Right atrium auricular region (tissue), 2 donors: ENCODE results near the gene RGMA. TPM values are rescaled to one million over a fixed set of nuclear protein-coding genes. Genes with fewer than 3 reads are reported as not detected.

Experiments used
- DNase-seq: peaks from one replicate; pipeline ENCODE4 v3.0.0-alpha.2; 2019; ENCODE audit warnings: low spot score
- H3K27ac ChIP-seq, 2 donors: fragments of 200-600 bp; sonication (generic); 1 replicate in 1 of 2; 2 replicates in 1 of 2; pipeline ENCODE4 v1.5.1; 2016 to 2019
- H3K27me3 ChIP-seq, 2 donors: fragments of 200-600 bp; sonication (generic); one replicate each; pipeline versions ENCODE4 v1.5.1 to v1.6.0; 2017 to 2019
- H3K36me3 ChIP-seq: fragments of 200-600 bp; sonication (generic); one replicate; pipeline ENCODE4 v1.5.1; 2016
- H3K4me1 ChIP-seq, 2 donors: fragments of 200-600 bp; sonication (generic); one replicate each; pipeline versions ENCODE4 v1.5.1 to v1.6.0; 2017 to 2019
- H3K4me3 ChIP-seq, 2 donors: fragments of 200-600 bp; sonication (generic); 1 replicate in 1 of 2; 2 replicates in 1 of 2; pipeline ENCODE4 v1.5.1; 2017 to 2019; ENCODE audit warnings: mild to moderate bottlenecking in 1 of 2, moderate library complexity in 1 of 2
- H3K9me3 ChIP-seq, 2 donors: fragments of 200-600 bp; sonication (generic); one replicate each; pipeline ENCODE4 v1.5.1; 2019
- total RNA-seq, 2 donors: library from RNA; depleted of rRNA; stranded (reverse); fragments of >200 nt; gene quantifications; one replicate each; pipeline ENCODE4 v1.1.0, GENCODE V29; 2016
- TF ChIP-seq, protein P1 (sequence below), 2 donors: fragments of 200-600 bp; sonication (generic); IDR thresholded peaks; one replicate each; pipeline ENCODE4 v1.5.1; 2019; ENCODE audit warnings: antibody characterized with exemption in 2 of 2

RGMA gene
- total RNA-seq, 2 donors from 2014 or later: 7.2 to 9.9 TPM

DNA sequence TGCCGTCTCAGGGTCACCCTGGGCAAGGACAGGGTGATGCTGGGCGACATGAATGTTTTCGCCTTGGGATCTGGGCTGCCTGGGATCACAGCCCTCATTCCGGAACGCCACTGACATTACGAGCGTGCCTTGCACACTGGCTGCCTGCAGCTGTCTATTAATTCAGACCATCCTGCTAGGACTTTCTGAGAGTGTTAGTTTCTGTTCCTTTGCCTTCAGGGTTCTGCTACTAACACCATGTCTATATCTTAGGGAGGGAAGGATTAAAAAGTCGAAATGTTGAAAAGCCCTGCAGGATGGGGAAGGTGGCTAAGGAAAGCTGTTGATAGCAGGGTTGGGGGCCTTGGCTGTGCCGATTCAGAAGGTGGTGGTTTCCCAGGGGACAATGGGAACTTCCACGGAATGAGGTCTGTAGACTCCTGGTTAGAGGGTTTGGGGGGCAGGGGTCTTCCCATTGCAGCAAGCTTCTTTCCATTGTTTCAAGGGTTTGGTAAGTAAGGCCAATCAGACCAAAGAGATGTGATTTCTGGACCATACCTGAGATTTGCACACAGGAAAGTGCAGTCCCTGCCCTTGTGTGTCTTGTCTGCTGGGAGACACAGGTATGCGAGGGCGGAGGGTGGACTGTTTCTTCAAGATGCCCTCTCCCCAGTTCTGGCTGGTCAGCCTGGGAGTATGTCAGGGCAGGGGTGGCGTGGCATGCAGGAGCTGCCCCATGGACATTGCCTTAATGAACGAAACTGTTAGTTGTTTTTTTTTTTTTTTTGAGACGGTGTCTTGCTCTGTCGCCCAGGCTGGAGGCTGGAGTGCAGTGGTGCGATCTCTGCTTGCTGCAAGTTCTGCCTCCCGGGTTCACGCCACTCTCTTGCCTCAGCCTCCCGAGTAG is 50.9 kb downstream of the RGMA start:
- no peak overlapping the region for H3K27ac ChIP-seq
- TF ChIP-seq, protein P1, sequence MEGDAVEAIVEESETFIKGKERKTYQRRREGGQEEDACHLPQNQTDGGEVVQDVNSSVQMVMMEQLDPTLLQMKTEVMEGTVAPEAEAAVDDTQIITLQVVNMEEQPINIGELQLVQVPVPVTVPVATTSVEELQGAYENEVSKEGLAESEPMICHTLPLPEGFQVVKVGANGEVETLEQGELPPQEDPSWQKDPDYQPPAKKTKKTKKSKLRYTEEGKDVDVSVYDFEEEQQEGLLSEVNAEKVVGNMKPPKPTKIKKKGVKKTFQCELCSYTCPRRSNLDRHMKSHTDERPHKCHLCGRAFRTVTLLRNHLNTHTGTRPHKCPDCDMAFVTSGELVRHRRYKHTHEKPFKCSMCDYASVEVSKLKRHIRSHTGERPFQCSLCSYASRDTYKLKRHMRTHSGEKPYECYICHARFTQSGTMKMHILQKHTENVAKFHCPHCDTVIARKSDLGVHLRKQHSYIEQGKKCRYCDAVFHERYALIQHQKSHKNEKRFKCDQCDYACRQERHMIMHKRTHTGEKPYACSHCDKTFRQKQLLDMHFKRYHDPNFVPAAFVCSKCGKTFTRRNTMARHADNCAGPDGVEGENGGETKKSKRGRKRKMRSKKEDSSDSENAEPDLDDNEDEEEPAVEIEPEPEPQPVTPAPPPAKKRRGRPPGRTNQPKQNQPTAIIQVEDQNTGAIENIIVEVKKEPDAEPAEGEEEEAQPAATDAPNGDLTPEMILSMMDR (IDR thresholded peaks at IDR 0.05): no peak
- no peak for DNase-seq
- H3K4me3 ChIP-seq: no peak overlapping the region
- H3K4me1 ChIP-seq: peaks cover 0 to 6% of the 10 kb centered on the region in 2 donors
- no peaks in the 10 kb centered on the region for H3K36me3 ChIP-seq
- H3K9me3 ChIP-seq: no peaks in the 10 kb centered on the region
- H3K27me3 ChIP-seq: no peaks in the 10 kb centered on the region

DNA sequence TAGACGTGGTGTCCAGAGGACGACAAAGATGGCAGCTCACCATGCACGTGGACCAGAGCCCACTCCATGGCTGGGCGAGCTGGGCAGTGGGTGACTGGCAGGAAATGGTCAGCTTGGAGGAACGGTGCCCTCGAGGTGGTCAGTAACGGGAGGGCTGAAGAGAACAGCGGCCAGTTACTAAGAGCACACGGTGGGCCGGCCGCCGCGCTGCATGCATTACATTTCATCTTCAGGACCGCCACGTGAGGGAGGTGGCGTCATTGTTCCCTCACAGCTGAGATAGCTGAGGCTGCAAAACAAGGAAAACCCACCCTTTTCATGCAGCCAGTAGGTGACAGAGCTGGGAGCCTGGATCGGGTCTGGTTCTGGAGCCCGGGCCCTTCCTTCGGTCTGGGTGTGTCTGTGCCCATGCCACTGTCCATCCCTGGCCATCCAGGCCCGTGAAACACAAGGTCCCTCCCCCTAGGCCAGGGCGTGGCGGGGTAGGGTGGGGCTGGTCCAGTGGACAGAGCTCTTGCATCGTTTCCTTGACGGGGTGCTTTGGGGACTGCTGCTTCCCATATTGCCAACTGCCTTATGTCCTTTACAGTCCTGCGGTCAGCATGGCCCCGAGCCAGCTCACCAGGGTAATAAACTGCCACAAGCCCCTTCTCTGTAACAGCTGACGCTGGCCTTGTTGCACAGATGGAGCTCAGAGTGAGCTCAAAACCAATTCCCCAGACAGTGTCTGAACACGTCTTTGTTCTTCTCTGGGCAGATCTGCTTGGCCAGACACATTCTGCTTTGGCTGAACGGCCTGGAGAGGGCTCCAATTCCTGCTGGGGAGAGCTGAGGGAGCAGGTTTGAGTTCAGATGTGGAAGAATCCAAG is 51.8 kb downstream of the RGMA start:
- Histone ChIP-seq H3K4me1 (peaks cover 0 to 6% of the 10 kb centered on the region in 2 donors), H3K4me3 (no peak overlapping the region), H3K36me3 (no peaks in the 10 kb centered on the region), H3K9me3 (no peaks in the 10 kb centered on the region), H3K27me3 (no peaks in the 10 kb centered on the region), H3K27ac (peak overlapping the region in 1 of 2 donors; percentile 42)
- TF ChIP-seq, protein P1 (IDR thresholded peaks at IDR 0.05): peak in 1 of 2 donors; percentile 34
- DNase-seq: peak; percentile 74

DNA sequence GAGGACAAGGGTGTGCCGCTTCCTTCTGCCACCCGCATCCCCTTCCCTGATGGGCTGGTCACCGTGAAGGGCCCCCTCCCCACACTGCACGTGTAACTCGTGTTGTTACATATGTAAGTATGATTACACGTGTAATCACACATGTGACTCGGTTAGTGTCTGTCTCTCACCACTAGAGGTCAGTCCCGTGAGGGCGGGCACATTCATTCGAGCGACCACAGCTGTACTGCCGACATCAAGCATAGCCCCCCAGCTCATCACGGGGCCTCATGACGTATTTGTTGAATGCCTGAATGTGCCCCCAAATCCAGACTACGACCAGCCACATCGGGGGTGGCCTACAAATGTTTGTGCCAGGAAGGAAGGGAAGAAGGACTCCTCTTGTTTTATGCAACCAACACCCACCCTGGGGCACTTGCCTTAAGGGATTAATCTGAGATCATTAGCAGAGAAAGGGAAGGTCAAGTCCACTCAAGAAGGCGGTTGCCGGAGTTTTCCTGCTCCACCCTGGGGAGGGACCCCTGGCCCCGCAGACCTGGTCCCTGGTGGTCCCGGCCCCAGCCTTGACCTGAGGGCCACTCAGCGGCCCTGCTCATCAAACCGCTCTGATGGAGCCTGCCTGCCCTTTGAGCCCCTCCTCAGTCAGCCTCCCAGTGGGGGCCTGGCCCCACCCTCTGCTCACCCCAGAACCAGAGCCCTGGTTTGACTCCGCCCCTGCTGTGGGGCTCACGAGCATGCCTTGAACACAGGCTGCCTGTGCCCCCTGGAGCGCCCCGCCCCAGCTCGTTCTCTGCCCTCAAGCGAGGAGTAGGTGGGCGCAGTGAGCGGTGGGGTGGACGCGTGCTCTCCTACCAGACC is 52.8 kb downstream of the RGMA start:
- no peak for DNase-seq
- H3K27me3 ChIP-seq: no peaks in the 10 kb centered on the region
- no peaks in the 10 kb centered on the region for H3K9me3 ChIP-seq
- peaks cover 0 to 6% of the 10 kb centered on the region in 2 donors for H3K4me1 ChIP-seq
- TF ChIP-seq, protein P1 (IDR thresholded peaks at IDR 0.05): peak in 1 of 2 donors; percentile 63
- no peak overlapping the region for H3K27ac ChIP-seq
- H3K4me3 ChIP-seq: no peak overlapping the region
- no peaks in the 10 kb centered on the region for H3K36me3 ChIP-seq

DNA sequence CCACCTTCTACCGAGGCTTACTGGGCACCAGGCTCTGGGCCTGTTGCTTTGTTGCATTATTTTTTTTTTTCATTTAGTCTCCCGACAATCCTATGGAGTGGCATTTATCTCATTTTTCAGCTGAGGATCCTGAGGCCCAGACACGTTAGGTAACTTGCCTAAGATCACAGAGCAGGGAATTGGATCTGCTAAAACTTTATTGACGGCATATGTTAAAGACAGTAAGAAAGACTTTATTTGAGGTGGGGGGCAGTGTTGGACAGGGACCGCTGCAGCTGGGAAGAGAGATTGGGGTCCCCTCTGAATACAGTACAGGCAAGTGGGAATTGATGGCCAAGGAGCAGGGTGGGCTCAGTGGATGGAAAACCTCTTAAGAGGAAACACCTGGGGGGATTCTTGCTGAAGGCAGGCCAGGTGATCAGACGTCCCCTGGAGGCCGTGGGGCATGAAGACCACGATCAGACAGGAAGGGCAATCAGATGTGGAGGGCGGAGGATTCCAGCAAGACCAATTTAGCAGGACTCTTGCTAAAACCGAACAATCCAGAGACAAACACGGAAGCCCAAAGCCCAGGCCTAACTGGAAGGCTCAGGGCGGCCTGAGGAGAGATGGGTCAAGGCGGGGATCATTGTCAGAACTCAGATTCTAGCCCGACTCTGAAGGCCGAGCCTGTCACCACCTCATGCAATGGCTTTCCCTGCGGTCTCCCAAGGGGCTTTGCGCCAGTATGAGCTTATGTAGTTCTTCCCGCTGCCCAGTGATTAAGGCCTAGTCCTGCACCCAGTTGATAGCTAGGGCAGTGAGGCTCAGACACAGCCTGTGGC is 53.7 kb downstream of the RGMA start:
- no peak overlapping the region for H3K27ac ChIP-seq
- peaks cover 0 to 14% of the 10 kb centered on the region in 2 donors for H3K4me1 ChIP-seq
- H3K9me3 ChIP-seq: no peaks in the 10 kb centered on the region
- DNase-seq: no peak
- no peaks in the 10 kb centered on the region for H3K36me3 ChIP-seq
- TF ChIP-seq, protein P1 (IDR thresholded peaks at IDR 0.05): no peak
- no peaks in the 10 kb centered on the region for H3K27me3 ChIP-seq
- H3K4me3 ChIP-seq: no peak overlapping the region
